ENCODE data around the gene LARP6. TPM values are rescaled to one million over a fixed set of nuclear protein-coding genes. Genes with fewer than 3 reads are reported as not detected.
A peak's percentile ranks its signal among the peaks of the same experiment; 100 is the strongest.

Gene LARP6
- total and polyA plus RNA-seq, 2 of the 4 experiments (the other 2 are of a cell fraction), result 36.4 to 135 TPM

GRCh38 chr15:70829371-70830166, 24.4 kb downstream of the LARP6 start:
- DNase-seq, result peak; percentile 22

More at GRCh38 chr15:70829371-70830166, 24.4 kb downstream of the LARP6 start:
- Histone ChIP-seq H2BK120ac (ENCODE audit: low read depth, low read length) (no peak overlapping the region), H4K20me1 (ENCODE audit: insufficient read depth, low read length) (peaks cover 6% of the 10 kb centered on the region; the same call in 1 of the 2 replicates), H2AK9ac (replicated peaks; ENCODE audit: low read depth, low read length, poor library complexity) (no peak overlapping the region), H4K8ac (ENCODE audit: low read depth in 2 of 2, low read length in 2 of 2) (no peak overlapping the region), H2BK15ac (ENCODE audit: low read depth, low read length) (no peak overlapping the region), H3K9me3 (ENCODE audit: control insufficient read depth, insufficient read depth, low read length) (no peaks in the 10 kb centered on the region), H2AFZ (replicated peaks; ENCODE audit: low read length, poor library complexity) (no peak overlapping the region), H3K27me3 (ENCODE audit: control insufficient read depth, insufficient read depth, low read length) (no peaks in the 10 kb centered on the region), H3K79me1 (ENCODE audit: low read depth in 1 of 2, low read length in 2 of 2) (peaks cover 34 to 61% of the 10 kb centered on the region in 2 experiments), H3K36me3 (ENCODE audit: control insufficient read depth, insufficient read depth, low read length) (peaks cover 33% of the 10 kb centered on the region), H3K14ac (replicated peaks; ENCODE audit: low read depth, low read length) (no peak overlapping the region), H3K4ac (ENCODE audit: low read depth, low read length) (no peak overlapping the region), H3K56ac (ENCODE audit: extremely low read depth, insufficient read depth, low read length) (no peak overlapping the region), H4K91ac (ENCODE audit: insufficient read depth, low read depth, low read length) (no peak overlapping the region), H2BK20ac (ENCODE audit: low read depth, low read length) (no peak overlapping the region), H4K5ac (ENCODE audit: low read depth, low read length) (no peak overlapping the region), H2AK5ac (ENCODE audit: low read depth, low read length) (no peak overlapping the region), H3K4me3 (ENCODE audit: insufficient read depth, low read depth, low read length) (no peak overlapping the region), H3K4me1 (ENCODE audit: control insufficient read depth, insufficient read depth, low read length) (peaks cover 13% of the 10 kb centered on the region), H3K9me1 (ENCODE audit: insufficient read depth, low read length) (peaks cover 26% of the 10 kb centered on the region), H3K23ac (ENCODE audit: low read depth, low read length) (no peak overlapping the region), H3K27ac (ENCODE audit: insufficient read depth, low read length) (no peak overlapping the region), H3K18ac (ENCODE audit: low read depth, low read length) (no peak overlapping the region), H2BK5ac (ENCODE audit: low read depth, low read length, poor library complexity, severe bottlenecking) (no peak overlapping the region), H3K4me2 (ENCODE audit: low read depth, low read length) (no peak overlapping the region), H3K9ac (ENCODE audit: low read depth, low read length) (no peak overlapping the region)
- intact Hi-C loops (cut with micrococcal nuclease) (loop anchor here (5.0 kb wide), 1 partner anchor 63 kb away; the partner anchor contains the start of genes LRRC49 and THAP10), in situ Hi-C loops (cut with MboI; ENCODE audit: low sequenced_read_pairs) (loop anchor here (10.0 kb wide), 1 partner anchor 45 kb away; no protein-coding TSS in a partner anchor), dilution Hi-C loops (cut with HindIII; ENCODE audit: low sequenced_read_pairs, unreplicated experiment) (no loop called here)
- BruUV-seq (replicated peaks), result no TSS peak
- ATAC-seq (ENCODE audit: low read depth), result no peak
- WGBS, 2 experiments (ENCODE audit: extremely low coverage in 2 of 2, insufficient read length in 1 of 2), result 84% methylated on average over 5 of the region's 9 CpGs; no CpG with 5 or more reads in 1 of the 2 experiments
- ChIA-PET POLR2A (ENCODE audit: unreplicated experiment) (no interaction called here), CTCF (interaction anchor here (0.6 kb wide), 1 partner anchor 822 kb away, joined by 3 read pairs; no protein-coding TSS in a partner anchor)
- no peak for TF ChIP-seq SMC3 (IDR thresholded peaks at IDR 0.05; ENCODE audit: low read depth, low read length)
- TF ChIP-seq BHLHE40 (IDR thresholded peaks at IDR 0.05; ENCODE audit: low read depth, low read length), result no peak
- TF ChIP-seq CTCF (conservative IDR thresholded peaks at IDR 0.05; ENCODE audit: low read depth, low read length), result no peak
- no peak for TF ChIP-seq MXI1 (IDR thresholded peaks at IDR 0.05; ENCODE audit: borderline replicate concordance, low read depth, low read length)

Measured in IMR-90 (cell line).